WTC11 (cell line): ENCODE measurements around the gene P2RY6. TPM values are rescaled to one million over a fixed set of nuclear protein-coding genes. Genes with fewer than 3 reads are reported as not detected.

ENCODE experiments used
- ATAC-seq: fragments of 200-7000 bp; cut with Tn5 transposase; 2 replicates; pipeline ENCODE4 v1.10.0; 2021; ENCODE audit warnings: mild to moderate bottlenecking, moderate library complexity
- CTCF ChIA-PET: fragments of 300-600 bp; sonication (Branson Sonifier 250); formaldehyde crosslinking; loops from one replicate; lab custom pipeline; 2021; ENCODE audit warnings: antibody characterized with exemption; lab: Charles Lee
- POLR2A ChIA-PET: fragments of 350-600 bp; sonication (Branson Sonifier 250); formaldehyde crosslinking; loops from one replicate; lab custom pipeline; 2021; ENCODE audit warnings: antibody characterized with exemption; lab: Charles Lee
- DNase-seq: peaks from one replicate; pipeline ENCODE4 v3.0.0; 2021; ENCODE audit warnings: low spot score
- H3K27ac Mint-ChIP-seq: 2 replicates; pipeline ENCODE4 v1.8.0; 2021; ENCODE audit warnings: mixed read lengths
- H3K27me3 Mint-ChIP-seq: 2 replicates; pipeline ENCODE4 v1.8.0; 2021; ENCODE audit warnings: low read depth, mild to moderate bottlenecking, moderate library complexity, mixed read lengths
- H3K36me3 Mint-ChIP-seq: 2 replicates; pipeline ENCODE4 v1.8.0; 2021; ENCODE audit warnings: mixed read lengths
- H3K4me1 Mint-ChIP-seq: 2 replicates; pipeline ENCODE4 v1.8.0; 2022; ENCODE audit warnings: mixed read lengths
- H3K4me3 Mint-ChIP-seq: 2 replicates; pipeline ENCODE4 v1.8.0; 2021; ENCODE audit warnings: mild to moderate bottlenecking, moderate library complexity, mixed read lengths
- H3K9me3 Mint-ChIP-seq: 2 replicates; pipeline ENCODE4 v1.8.0; 2021; ENCODE audit warnings: mixed read lengths
- GABPB1 ChIP-seq: sonication (generic); formaldehyde crosslinking; IDR thresholded peaks from 2 replicates; pipeline ENCODE4 v1.8.1; 2023; ENCODE audit warnings: mild to moderate bottlenecking, missing genetic modification reagents
- GRHL2 ChIP-seq: fragments of 250-450 bp; sonication (Bioruptor Pico); IDR thresholded peaks from 2 replicates; pipeline ENCODE4 v1.8.0; 2022; ENCODE audit warnings: mild to moderate bottlenecking, moderate library complexity; ENCODE audit not compliant: insufficient replicate concordance, severe bottlenecking
- HMGA2 ChIP-seq: fragments of 250-450 bp; sonication (Bioruptor Pico); IDR thresholded peaks from 2 replicates; pipeline ENCODE4 v1.4.0; 2021; ENCODE audit warnings: mild to moderate bottlenecking, moderate library complexity
- JAZF1 ChIP-seq: fragments of 250-450 bp; sonication (Bioruptor Pico); IDR thresholded peaks from 2 replicates; pipeline ENCODE4 v1.9.0; 2021; ENCODE audit warnings: moderate library complexity, mild to moderate bottlenecking, inconsistent platforms
- MXD4 ChIP-seq: fragments of 250-450 bp; sonication (Bioruptor Pico); IDR thresholded peaks from 2 replicates; pipeline ENCODE4 v1.8.0; 2021; ENCODE audit warnings: mild to moderate bottlenecking, moderate library complexity, borderline replicate concordance
- MYBL2 ChIP-seq: sonication (generic); formaldehyde crosslinking; IDR thresholded peaks from 2 replicates; pipeline ENCODE4 v1.8.1; 2023; ENCODE audit warnings: mild to moderate bottlenecking, moderate library complexity, missing genetic modification reagents
- NFYB ChIP-seq: sonication (generic); formaldehyde crosslinking; conservative IDR thresholded peaks from 2 replicates; pipeline ENCODE4 v1.8.0; 2022; ENCODE audit warnings: low read depth, missing genetic modification reagents
- ZNF232 ChIP-seq: sonication (generic); formaldehyde crosslinking; IDR thresholded peaks from 2 replicates; pipeline ENCODE4 v1.8.0; 2022; ENCODE audit warnings: mild to moderate bottlenecking, missing genetic modification reagents
- ZNF396 ChIP-seq: fragments of 250-450 bp; sonication (Bioruptor Pico); IDR thresholded peaks from 2 replicates; pipeline ENCODE4 v1.8.0; 2021; ENCODE audit warnings: mild to moderate bottlenecking, moderate library complexity, borderline replicate concordance
- total RNA-seq: library from RNA; stranded (reverse); gene quantifications from 3 replicates; pipeline ENCODE4 v1.2.3, GENCODE V29; 2021
- TF ChIP-seq, protein P1 (sequence below): fragments of 250-450 bp; sonication (Bioruptor Pico); IDR thresholded peaks from 2 replicates; pipeline ENCODE4 v1.9.0; 2021; ENCODE audit warnings: mild to moderate bottlenecking, borderline replicate concordance
- TF ChIP-seq, protein P2 (sequence below): sonication (generic); formaldehyde crosslinking; IDR thresholded peaks from 2 replicates; pipeline ENCODE4 v1.8.0; 2023; ENCODE audit warnings: missing genetic modification reagents, mild to moderate bottlenecking, borderline replicate concordance
- TF ChIP-seq, protein P3 (sequence below): sonication (generic); formaldehyde crosslinking; IDR thresholded peaks from 2 replicates; pipeline ENCODE4 v1.8.0; 2022; ENCODE audit warnings: missing genetic modification reagents
- TF ChIP-seq, protein P4 (sequence below): sonication (generic); formaldehyde crosslinking; IDR thresholded peaks from 2 replicates; pipeline ENCODE4 v1.8.1; 2023; ENCODE audit warnings: mild to moderate bottlenecking, missing genetic modification reagents, moderate library complexity
- TF ChIP-seq, protein P5 (sequence below): sonication (generic); formaldehyde crosslinking; IDR thresholded peaks from 2 replicates; pipeline ENCODE4 v1.8.0; 2022; ENCODE audit warnings: mild to moderate bottlenecking, missing genetic modification reagents
- TF ChIP-seq, protein P6 (sequence below): fragments of 250-450 bp; sonication (Bioruptor Pico); IDR thresholded peaks from 2 replicates; pipeline ENCODE4 v1.9.0; 2021; ENCODE audit warnings: mild to moderate bottlenecking

P2RY6 gene
- total RNA-seq, 1 experiment from 2014 or later: not detected

DNA sequence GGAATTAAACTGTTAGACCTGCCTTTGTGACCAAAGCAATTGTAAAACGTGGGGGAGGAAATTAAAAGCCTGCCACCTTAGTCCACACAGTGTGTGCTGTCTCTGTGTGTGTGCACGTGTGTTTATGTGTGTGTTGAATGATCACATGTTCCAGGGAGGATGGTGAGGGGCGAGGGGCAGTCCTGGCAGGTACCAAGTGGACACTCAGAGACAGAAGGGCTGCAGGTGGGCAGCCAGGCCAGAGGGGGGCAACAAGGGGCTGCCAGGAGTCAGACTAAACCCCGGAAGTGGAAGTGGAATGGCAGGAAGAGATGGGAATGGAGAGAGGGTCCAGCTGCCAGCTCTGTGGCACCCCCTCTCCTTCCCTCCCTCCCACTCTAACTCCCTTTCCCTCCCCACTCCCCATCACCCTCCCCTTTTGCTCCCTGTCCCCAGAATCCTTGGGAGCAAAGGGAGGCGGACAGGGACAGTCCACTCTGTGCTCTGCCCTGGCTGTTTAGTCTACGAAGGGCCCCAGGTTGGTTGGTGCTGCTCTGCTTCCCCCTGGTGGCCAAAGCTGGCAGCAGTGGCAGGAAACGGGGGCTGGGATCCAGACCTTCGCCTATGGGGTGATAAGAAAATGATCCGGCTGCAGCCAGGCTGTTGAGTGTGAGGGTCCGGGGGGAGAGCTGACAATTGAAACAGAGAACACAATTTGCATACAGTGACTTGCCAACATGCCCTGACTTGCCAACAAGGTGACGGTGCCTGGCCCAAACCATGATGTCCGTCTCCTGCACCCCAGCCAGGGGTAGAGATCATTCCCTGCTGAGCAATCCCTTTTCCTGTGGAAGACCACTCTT, 29.7 kb upstream of the P2RY6 start:
- Mint-ChIP-seq H3K9me3 (no peaks in the 10 kb centered on the region), H3K4me1 (peaks cover 36% of the 10 kb centered on the region), H3K36me3 (no peaks in the 10 kb centered on the region), H3K27ac (no peak overlapping the region; the same call in 1 of the 2 replicates), H3K27me3 (no peaks in the 10 kb centered on the region; the same call in 1 of the 2 replicates), H3K4me3 (peak overlapping the region; percentile 51)
- ATAC-seq (peak; percentile 91), DNase-seq (peak; percentile 87)
- ChIA-PET POLR2A (interaction anchor here (0.5 to 0.8 kb wide), 2 partner anchors 26 to 46 kb away, joined by 3 read pairs; no protein-coding TSS in a partner anchor), CTCF (interaction anchor here (0.5 to 4.9 kb wide), 33 partner anchors 9 to 411 kb away, joined by 3 to 41 read pairs (median 5); partner anchors contain the start of genes FCHSD2, P2RY2 and RELT)
- TF ChIP-seq ZNF396 (CRISPR knock-in tag) (no peak), ZNF232 (CRISPR knock-in tag) (no peak), HMGA2 (no peak), MXD4 (no peak), GRHL2 (CRISPR knock-in tag) (no peak), JAZF1 (CRISPR knock-in tag) (no peak), GABPB1 (no peak), MYBL2 (CRISPR knock-in tag) (no peak), NFYB (CRISPR knock-in tag) (no peak)
- TF ChIP-seq, protein P1, sequence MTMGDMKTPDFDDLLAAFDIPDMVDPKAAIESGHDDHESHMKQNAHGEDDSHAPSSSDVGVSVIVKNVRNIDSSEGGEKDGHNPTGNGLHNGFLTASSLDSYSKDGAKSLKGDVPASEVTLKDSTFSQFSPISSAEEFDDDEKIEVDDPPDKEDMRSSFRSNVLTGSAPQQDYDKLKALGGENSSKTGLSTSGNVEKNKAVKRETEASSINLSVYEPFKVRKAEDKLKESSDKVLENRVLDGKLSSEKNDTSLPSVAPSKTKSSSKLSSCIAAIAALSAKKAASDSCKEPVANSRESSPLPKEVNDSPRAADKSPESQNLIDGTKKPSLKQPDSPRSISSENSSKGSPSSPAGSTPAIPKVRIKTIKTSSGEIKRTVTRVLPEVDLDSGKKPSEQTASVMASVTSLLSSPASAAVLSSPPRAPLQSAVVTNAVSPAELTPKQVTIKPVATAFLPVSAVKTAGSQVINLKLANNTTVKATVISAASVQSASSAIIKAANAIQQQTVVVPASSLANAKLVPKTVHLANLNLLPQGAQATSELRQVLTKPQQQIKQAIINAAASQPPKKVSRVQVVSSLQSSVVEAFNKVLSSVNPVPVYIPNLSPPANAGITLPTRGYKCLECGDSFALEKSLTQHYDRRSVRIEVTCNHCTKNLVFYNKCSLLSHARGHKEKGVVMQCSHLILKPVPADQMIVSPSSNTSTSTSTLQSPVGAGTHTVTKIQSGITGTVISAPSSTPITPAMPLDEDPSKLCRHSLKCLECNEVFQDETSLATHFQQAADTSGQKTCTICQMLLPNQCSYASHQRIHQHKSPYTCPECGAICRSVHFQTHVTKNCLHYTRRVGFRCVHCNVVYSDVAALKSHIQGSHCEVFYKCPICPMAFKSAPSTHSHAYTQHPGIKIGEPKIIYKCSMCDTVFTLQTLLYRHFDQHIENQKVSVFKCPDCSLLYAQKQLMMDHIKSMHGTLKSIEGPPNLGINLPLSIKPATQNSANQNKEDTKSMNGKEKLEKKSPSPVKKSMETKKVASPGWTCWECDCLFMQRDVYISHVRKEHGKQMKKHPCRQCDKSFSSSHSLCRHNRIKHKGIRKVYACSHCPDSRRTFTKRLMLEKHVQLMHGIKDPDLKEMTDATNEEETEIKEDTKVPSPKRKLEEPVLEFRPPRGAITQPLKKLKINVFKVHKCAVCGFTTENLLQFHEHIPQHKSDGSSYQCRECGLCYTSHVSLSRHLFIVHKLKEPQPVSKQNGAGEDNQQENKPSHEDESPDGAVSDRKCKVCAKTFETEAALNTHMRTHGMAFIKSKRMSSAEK (CRISPR knock-in tag): no peak
- TF ChIP-seq, protein P2, sequence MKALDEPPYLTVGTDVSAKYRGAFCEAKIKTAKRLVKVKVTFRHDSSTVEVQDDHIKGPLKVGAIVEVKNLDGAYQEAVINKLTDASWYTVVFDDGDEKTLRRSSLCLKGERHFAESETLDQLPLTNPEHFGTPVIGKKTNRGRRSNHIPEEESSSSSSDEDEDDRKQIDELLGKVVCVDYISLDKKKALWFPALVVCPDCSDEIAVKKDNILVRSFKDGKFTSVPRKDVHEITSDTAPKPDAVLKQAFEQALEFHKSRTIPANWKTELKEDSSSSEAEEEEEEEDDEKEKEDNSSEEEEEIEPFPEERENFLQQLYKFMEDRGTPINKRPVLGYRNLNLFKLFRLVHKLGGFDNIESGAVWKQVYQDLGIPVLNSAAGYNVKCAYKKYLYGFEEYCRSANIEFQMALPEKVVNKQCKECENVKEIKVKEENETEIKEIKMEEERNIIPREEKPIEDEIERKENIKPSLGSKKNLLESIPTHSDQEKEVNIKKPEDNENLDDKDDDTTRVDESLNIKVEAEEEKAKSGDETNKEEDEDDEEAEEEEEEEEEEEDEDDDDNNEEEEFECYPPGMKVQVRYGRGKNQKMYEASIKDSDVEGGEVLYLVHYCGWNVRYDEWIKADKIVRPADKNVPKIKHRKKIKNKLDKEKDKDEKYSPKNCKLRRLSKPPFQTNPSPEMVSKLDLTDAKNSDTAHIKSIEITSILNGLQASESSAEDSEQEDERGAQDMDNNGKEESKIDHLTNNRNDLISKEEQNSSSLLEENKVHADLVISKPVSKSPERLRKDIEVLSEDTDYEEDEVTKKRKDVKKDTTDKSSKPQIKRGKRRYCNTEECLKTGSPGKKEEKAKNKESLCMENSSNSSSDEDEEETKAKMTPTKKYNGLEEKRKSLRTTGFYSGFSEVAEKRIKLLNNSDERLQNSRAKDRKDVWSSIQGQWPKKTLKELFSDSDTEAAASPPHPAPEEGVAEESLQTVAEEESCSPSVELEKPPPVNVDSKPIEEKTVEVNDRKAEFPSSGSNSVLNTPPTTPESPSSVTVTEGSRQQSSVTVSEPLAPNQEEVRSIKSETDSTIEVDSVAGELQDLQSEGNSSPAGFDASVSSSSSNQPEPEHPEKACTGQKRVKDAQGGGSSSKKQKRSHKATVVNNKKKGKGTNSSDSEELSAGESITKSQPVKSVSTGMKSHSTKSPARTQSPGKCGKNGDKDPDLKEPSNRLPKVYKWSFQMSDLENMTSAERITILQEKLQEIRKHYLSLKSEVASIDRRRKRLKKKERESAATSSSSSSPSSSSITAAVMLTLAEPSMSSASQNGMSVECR (CRISPR knock-in tag): no peak
- TF ChIP-seq, protein P3, sequence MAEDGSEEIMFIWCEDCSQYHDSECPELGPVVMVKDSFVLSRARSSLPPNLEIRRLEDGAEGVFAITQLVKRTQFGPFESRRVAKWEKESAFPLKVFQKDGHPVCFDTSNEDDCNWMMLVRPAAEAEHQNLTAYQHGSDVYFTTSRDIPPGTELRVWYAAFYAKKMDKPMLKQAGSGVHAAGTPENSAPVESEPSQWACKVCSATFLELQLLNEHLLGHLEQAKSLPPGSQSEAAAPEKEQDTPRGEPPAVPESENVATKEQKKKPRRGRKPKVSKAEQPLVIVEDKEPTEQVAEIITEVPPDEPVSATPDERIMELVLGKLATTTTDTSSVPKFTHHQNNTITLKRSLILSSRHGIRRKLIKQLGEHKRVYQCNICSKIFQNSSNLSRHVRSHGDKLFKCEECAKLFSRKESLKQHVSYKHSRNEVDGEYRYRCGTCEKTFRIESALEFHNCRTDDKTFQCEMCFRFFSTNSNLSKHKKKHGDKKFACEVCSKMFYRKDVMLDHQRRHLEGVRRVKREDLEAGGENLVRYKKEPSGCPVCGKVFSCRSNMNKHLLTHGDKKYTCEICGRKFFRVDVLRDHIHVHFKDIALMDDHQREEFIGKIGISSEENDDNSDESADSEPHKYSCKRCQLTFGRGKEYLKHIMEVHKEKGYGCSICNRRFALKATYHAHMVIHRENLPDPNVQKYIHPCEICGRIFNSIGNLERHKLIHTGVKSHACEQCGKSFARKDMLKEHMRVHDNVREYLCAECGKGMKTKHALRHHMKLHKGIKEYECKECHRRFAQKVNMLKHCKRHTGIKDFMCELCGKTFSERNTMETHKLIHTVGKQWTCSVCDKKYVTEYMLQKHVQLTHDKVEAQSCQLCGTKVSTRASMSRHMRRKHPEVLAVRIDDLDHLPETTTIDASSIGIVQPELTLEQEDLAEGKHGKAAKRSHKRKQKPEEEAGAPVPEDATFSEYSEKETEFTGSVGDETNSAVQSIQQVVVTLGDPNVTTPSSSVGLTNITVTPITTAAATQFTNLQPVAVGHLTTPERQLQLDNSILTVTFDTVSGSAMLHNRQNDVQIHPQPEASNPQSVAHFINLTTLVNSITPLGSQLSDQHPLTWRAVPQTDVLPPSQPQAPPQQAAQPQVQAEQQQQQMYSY: peak; percentile 94
- TF ChIP-seq, protein P4, sequence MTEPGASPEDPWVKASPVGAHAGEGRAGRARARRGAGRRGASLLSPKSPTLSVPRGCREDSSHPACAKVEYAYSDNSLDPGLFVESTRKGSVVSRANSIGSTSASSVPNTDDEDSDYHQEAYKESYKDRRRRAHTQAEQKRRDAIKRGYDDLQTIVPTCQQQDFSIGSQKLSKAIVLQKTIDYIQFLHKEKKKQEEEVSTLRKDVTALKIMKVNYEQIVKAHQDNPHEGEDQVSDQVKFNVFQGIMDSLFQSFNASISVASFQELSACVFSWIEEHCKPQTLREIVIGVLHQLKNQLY: no peak
- TF ChIP-seq, protein P5, sequence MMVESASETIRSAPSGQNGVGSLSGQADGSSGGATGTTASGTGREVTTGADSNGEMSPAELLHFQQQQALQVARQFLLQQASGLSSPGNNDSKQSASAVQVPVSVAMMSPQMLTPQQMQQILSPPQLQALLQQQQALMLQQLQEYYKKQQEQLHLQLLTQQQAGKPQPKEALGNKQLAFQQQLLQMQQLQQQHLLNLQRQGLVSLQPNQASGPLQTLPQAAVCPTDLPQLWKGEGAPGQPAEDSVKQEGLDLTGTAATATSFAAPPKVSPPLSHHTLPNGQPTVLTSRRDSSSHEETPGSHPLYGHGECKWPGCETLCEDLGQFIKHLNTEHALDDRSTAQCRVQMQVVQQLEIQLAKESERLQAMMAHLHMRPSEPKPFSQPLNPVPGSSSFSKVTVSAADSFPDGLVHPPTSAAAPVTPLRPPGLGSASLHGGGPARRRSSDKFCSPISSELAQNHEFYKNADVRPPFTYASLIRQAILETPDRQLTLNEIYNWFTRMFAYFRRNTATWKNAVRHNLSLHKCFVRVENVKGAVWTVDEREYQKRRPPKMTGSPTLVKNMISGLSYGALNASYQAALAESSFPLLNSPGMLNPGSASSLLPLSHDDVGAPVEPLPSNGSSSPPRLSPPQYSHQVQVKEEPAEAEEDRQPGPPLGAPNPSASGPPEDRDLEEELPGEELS: no peak
- TF ChIP-seq, protein P6, sequence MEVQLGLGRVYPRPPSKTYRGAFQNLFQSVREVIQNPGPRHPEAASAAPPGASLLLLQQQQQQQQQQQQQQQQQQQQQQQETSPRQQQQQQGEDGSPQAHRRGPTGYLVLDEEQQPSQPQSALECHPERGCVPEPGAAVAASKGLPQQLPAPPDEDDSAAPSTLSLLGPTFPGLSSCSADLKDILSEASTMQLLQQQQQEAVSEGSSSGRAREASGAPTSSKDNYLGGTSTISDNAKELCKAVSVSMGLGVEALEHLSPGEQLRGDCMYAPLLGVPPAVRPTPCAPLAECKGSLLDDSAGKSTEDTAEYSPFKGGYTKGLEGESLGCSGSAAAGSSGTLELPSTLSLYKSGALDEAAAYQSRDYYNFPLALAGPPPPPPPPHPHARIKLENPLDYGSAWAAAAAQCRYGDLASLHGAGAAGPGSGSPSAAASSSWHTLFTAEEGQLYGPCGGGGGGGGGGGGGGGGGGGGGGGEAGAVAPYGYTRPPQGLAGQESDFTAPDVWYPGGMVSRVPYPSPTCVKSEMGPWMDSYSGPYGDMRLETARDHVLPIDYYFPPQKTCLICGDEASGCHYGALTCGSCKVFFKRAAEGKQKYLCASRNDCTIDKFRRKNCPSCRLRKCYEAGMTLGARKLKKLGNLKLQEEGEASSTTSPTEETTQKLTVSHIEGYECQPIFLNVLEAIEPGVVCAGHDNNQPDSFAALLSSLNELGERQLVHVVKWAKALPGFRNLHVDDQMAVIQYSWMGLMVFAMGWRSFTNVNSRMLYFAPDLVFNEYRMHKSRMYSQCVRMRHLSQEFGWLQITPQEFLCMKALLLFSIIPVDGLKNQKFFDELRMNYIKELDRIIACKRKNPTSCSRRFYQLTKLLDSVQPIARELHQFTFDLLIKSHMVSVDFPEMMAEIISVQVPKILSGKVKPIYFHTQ (CRISPR knock-in tag): no peak
